DND-41 (cell line): ENCODE results near the gene GARNL3.

Experiments used
- ATAC-seq: fragments of 200-7000 bp; cut with Tn5 transposase; 3 replicates; pipeline ENCODE4 v1.9.1; 2021; ENCODE audit warnings: low read depth; ENCODE audit not compliant: insufficient read depth
- DNase-seq: peaks from one replicate; pipeline ENCODE4 v3.0.0-alpha.2; 2020
- H2AFZ ChIP-seq: 2 replicates; pipeline ENCODE4 v1.6.0; 2012; ENCODE audit warnings: low read depth, low read length
- H3K27ac ChIP-seq: 2 replicates; pipeline ENCODE4 v1.5.1; 2012; ENCODE audit warnings: low read length, inconsistent platforms
- H3K27me3 ChIP-seq: fragments of 200-600 bp; sonication (generic); 2 replicates; pipeline ENCODE4 v1.6.0; 2012; ENCODE audit warnings: low read length, mild to moderate bottlenecking, inconsistent platforms; ENCODE audit not compliant: insufficient read depth, poor library complexity
- H3K36me3 ChIP-seq: 2 replicates; pipeline ENCODE4 v1.5.1; 2012; ENCODE audit warnings: low read length, inconsistent platforms; ENCODE audit not compliant: insufficient read depth
- H3K4me1 ChIP-seq: 2 replicates; pipeline ENCODE4 v1.5.1; 2012; ENCODE audit warnings: mild to moderate bottlenecking, low read length; ENCODE audit not compliant: insufficient read depth
- H3K4me2 ChIP-seq: 2 replicates; pipeline ENCODE4 v1.6.0; 2012; ENCODE audit warnings: mild to moderate bottlenecking, moderate library complexity, low read length, inconsistent platforms; ENCODE audit not compliant: insufficient read depth
- H3K4me3 ChIP-seq, 2 experiments: fragments of 200-600 bp in 1 of 2; shearing (Covaris generic) in 1 of 2; 2 replicates each; pipeline ENCODE4 v1.5.1; 2012 to 2016; ENCODE audit warnings: inconsistent platforms in 2 of 2, low read length in 2 of 2, mild to moderate bottlenecking in 2 of 2, low read depth in 1 of 2, moderate library complexity in 1 of 2
- H3K79me2 ChIP-seq: 2 replicates; pipeline ENCODE4 v1.6.0; 2012; ENCODE audit warnings: low read length, inconsistent platforms; ENCODE audit not compliant: insufficient read depth
- H3K9ac ChIP-seq: 2 replicates; pipeline ENCODE4 v1.6.0; 2012; ENCODE audit warnings: low read depth, mild to moderate bottlenecking, inconsistent platforms, low read length, moderate library complexity
- H3K9me3 ChIP-seq: 2 replicates; pipeline ENCODE4 v1.5.1; 2012; ENCODE audit warnings: low read length, moderate library complexity, mild to moderate bottlenecking, inconsistent platforms; ENCODE audit not compliant: insufficient read depth, severe bottlenecking
- H4K20me1 ChIP-seq: 2 replicates; pipeline ENCODE4 v1.6.0; 2012; ENCODE audit warnings: low read length; ENCODE audit not compliant: insufficient read depth
- CTCF ChIP-seq: IDR thresholded peaks from 2 replicates; pipeline ENCODE4 v1.5.1; 2012; ENCODE audit warnings: borderline replicate concordance, low read length, moderate library complexity, mild to moderate bottlenecking; ENCODE audit not compliant: poor library complexity, severe bottlenecking; ENCODE audit errors: extremely low read depth
- EZH2 ChIP-seq: IDR thresholded peaks from 3 replicates; pipeline ENCODE4 v1.6.1; 2012; ENCODE audit warnings: borderline replicate concordance, low read depth, mild to moderate bottlenecking, moderate library complexity, low read length, inconsistent platforms; ENCODE audit not compliant: severe bottlenecking

Gene GARNL3

GRCh38 chr9:127267793-127268525 lies 3.4 kb downstream of the GARNL3 start:
- DNase-seq, result no peak
- no peaks in the 10 kb centered on the region for H3K4me1 ChIP-seq
- no peak for ATAC-seq
- no peak for TF ChIP-seq EZH2
- TF ChIP-seq CTCF, result no peak
- no peak overlapping the region for H3K9ac ChIP-seq
- H3K4me2 ChIP-seq, result no peak overlapping the region
- no peaks in the 10 kb centered on the region for H3K79me2 ChIP-seq
- H4K20me1 ChIP-seq, result no peaks in the 10 kb centered on the region
- H2AFZ ChIP-seq, result no peak overlapping the region
- H3K36me3 ChIP-seq, result no peaks in the 10 kb centered on the region
- H3K27me3 ChIP-seq, result peaks cover 17% of the 10 kb centered on the region
- H3K4me3 ChIP-seq, result no peak overlapping the region
- no peaks in the 10 kb centered on the region for H3K9me3 ChIP-seq
- no peak overlapping the region for H3K27ac ChIP-seq

GRCh38 chr9:127269449-127269848 lies 4.9 kb downstream of the GARNL3 start:
- H3K27me3 ChIP-seq, result peaks cover 17% of the 10 kb centered on the region
- H3K36me3 ChIP-seq, result no peaks in the 10 kb centered on the region
- DNase-seq (no peak), ATAC-seq (no peak)
- no peak for TF ChIP-seq EZH2
- no peak for TF ChIP-seq CTCF
- H3K27ac ChIP-seq, result no peak overlapping the region
- H3K4me3 ChIP-seq, result no peak overlapping the region
- no peak overlapping the region for H2AFZ ChIP-seq
- no peaks in the 10 kb centered on the region; the same call in 1 of the 2 replicates for H4K20me1 ChIP-seq
- H3K79me2 ChIP-seq, result no peaks in the 10 kb centered on the region
- no peaks in the 10 kb centered on the region for H3K4me1 ChIP-seq
- H3K9me3 ChIP-seq, result no peaks in the 10 kb centered on the region
- no peak overlapping the region for H3K9ac ChIP-seq
- no peak overlapping the region for H3K4me2 ChIP-seq

GRCh38 chr9:127273326-127273725 lies 8.8 kb downstream of the GARNL3 start:
- Histone ChIP-seq H3K36me3 (no peaks in the 10 kb centered on the region), H3K9me3 (no peaks in the 10 kb centered on the region), H3K27ac (no peak overlapping the region), H2AFZ (no peak overlapping the region), H3K79me2 (no peaks in the 10 kb centered on the region), H3K4me1 (no peaks in the 10 kb centered on the region), H3K9ac (no peak overlapping the region), H3K4me2 (no peak overlapping the region), H3K4me3 (no peak overlapping the region), H4K20me1 (no peaks in the 10 kb centered on the region; the same call in 1 of the 2 replicates), H3K27me3 (peaks cover 15% of the 10 kb centered on the region)
- ATAC-seq (no peak), DNase-seq (no peak)
- TF ChIP-seq EZH2 (no peak), CTCF (no peak)

GRCh38 chr9:127277099-127277498 lies 12.5 kb downstream of the GARNL3 start:
- DNase-seq (no peak), ATAC-seq (no peak)
- H3K4me2 ChIP-seq, result no peak overlapping the region
- no peaks in the 10 kb centered on the region for H3K36me3 ChIP-seq
- no peak for TF ChIP-seq EZH2
- TF ChIP-seq CTCF, result no peak
- peaks cover 34% of the 10 kb centered on the region for H3K27me3 ChIP-seq
- H3K9me3 ChIP-seq, result no peaks in the 10 kb centered on the region
- no peaks in the 10 kb centered on the region for H3K79me2 ChIP-seq
- H3K4me1 ChIP-seq, result no peaks in the 10 kb centered on the region
- peaks cover 2% of the 10 kb centered on the region; the same call in 1 of the 2 replicates for H4K20me1 ChIP-seq
- H3K9ac ChIP-seq, result no peak overlapping the region
- H3K4me3 ChIP-seq, result no peak overlapping the region
- no peak overlapping the region for H2AFZ ChIP-seq
- H3K27ac ChIP-seq, result no peak overlapping the region
